Right ventricle myocardium superior (tissue), 1 donor: ENCODE data around the gene TSPAN16. TPM values are rescaled to one million over a fixed set of nuclear protein-coding genes. Genes with fewer than 3 reads are reported as not detected.

Source experiments
- ATAC-seq: fragments of 200-7000 bp; cut with Tn5 transposase; one replicate; pipeline ENCODE4 v1.9.1; 2020; ENCODE audit warnings: mild to moderate bottlenecking; ENCODE audit not compliant: poor library complexity
- DNase-seq: peaks from one replicate; pipeline ENCODE4 v3.0.0-alpha.2; 2020
- intact Hi-C: fragments of 100-400 bp; cut with DNase I; formaldehyde crosslinking; loops from one replicate; pipeline ENCODE4 v1.11.2; 2022
- long read RNA-seq: library from polyadenylated mRNA; unstranded; transcript quantifications from one replicate; pipeline ENCODE4 v2.0.0, GENCODE V29; 2021
- total RNA-seq: library from RNA; stranded (reverse); fragmentation: NEBNext Ultra II Directional; extraction: Animal tissue kit (Norgen Biotek cat#: 25700); gene quantifications from one replicate; pipeline ENCODE4 v1.2.1, GENCODE V29; 2021
- donor health status: DM: no; HTN: yes; CAD: no; lungs with severe emphysema.

TSPAN16 gene, protein sequence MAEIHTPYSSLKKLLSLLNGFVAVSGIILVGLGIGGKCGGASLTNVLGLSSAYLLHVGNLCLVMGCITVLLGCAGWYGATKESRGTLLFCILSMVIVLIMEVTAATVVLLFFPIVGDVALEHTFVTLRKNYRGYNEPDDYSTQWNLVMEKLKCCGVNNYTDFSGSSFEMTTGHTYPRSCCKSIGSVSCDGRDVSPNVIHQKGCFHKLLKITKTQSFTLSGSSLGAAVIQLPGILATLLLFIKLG
- total RNA-seq, result not detected
- long read RNA-seq, partial matches to known transcripts, result 0 of 1 reads
- long read RNA-seq, other reads (novel, unspliced or antisense), result 1 of 1 reads

DNA sequence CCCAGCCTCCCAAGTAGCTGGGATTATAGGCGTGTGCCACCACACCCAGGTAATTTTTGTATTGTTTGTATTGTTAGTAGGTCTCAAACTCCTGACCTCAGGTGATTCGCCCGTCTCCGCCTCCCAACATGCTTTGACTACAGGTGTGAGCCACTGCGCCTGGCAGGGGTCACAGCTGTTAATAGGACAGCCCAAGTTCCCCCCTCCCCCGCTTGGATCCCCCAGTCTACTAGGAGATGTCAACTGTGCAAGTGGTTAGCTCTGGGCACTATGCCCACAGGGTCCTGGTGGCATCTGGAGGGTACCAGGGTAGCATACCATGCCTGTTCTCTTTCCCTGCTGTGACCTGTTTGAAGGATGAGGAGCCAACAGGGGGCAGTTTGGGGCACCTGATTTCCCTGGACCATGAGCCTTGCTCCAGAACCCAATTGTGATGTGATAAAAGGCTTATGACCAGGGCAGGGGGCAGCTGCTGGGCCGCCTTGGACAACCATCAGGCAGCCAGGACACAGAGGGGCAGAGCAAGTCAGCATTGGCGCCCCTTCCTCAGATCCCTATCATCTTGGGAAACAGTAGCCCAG, at the start of gene TSPAN16:
Gene TSPAN16 (plus strand): TSS at position 496 of the 581 bp plus-strand sequence. CDS start 138 bp downstream, outside the sequence.
- intact Hi-C loops, result loop anchor here (10.0 kb wide), 2 partner anchors 89 to 289 kb away; partner anchors contain the start of gene EPOR
- DNase-seq (no peak), ATAC-seq (no peak)

DNA sequence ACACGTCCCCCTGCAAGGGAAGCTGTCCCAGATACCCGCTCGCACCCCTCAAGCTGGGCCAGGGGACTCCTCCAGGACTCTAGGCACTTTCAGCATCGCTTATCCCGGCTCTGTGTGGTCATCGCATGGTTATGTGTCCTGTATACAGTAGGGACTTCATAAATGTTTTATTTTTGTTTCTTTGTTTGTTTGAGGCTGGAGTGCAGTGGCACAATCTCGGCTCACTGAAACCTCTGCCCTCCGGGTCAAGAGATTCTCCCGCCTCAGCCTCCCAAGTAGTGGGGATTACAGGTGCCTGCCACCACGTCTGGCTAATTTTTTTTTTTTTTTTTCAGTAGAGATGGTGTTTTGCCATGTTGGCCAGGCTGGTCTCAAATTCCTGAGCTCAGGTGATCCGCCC, 49.0 kb upstream of the TSPAN16 start:
- no peak for ATAC-seq
- intact Hi-C loops, result loop anchor here (5.0 kb wide), 1 partner anchor 35 kb away; no protein-coding TSS in a partner anchor
- DNase-seq, result no peak

DNA sequence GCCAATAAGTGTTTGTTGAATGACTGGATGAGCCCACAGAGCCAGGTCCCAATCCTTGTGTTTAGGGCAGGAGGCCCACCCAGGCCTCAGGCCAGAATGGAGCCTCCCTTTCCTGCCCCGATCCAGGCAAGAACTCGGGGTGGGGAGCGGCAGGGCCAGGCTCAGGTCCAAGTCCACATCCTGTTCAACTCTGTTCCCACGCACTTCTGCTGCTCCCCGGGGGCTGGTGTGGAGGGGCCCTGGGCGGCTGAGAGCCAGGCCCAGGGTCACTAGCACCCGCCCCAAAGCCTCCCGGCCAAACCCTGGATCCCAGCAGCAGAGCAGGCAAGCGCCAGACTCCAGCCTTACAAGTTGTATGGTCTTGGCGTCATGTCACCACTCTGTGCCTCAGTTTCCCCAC, 48.6 kb upstream of the TSPAN16 start:
- peak; percentile 80 for ATAC-seq
- intact Hi-C loops, result loop anchor here (5.0 kb wide), 1 partner anchor 35 kb away; no protein-coding TSS in a partner anchor
- peak; percentile 90 for DNase-seq

DNA sequence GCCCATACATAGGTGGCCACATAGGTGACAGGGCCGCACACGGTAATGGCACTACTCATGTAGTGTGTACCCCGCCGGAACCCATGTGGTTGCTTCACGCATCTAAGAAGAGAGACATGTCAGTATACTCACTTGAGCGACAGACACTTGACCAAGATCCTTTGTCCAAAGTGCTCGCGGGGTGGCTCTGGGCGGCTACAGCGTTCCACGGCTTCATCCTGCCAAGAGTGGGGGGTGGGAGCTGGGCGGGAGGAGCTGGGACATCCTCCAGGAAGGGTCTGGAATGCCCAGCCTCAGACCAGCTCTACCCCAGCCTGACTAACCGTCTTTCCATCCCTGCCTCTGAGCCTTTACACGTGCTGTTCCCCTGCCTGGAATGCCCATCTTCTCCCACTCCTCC, 48.0 kb upstream of the TSPAN16 start:
- intact Hi-C loops, result loop anchor here (5.0 kb wide), 1 partner anchor 34 kb away; no protein-coding TSS in a partner anchor
- no peak for ATAC-seq
- no peak for DNase-seq

DNA sequence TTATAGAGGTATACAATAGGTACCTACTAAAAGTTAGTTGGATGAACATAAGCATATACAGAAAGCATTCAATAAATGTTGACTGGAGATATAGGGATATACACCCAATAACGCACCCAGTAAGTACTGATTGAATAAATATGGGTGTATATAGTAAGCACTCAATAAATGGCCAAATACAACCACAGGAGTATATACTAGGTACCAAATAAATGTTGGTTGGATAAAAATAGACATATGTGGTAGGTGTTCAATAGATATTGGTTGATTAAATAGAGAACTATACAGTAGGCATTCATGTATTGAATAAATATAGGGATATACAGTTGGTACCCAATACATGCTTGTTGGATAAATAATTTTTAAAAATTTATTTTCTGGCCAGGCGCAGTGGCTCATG, 47.1 kb upstream of the TSPAN16 start:
- intact Hi-C loops, result loop anchor here (5.0 kb wide), 1 partner anchor 33 kb away; no protein-coding TSS in a partner anchor
- DNase-seq, result no peak
- no peak for ATAC-seq

DNA sequence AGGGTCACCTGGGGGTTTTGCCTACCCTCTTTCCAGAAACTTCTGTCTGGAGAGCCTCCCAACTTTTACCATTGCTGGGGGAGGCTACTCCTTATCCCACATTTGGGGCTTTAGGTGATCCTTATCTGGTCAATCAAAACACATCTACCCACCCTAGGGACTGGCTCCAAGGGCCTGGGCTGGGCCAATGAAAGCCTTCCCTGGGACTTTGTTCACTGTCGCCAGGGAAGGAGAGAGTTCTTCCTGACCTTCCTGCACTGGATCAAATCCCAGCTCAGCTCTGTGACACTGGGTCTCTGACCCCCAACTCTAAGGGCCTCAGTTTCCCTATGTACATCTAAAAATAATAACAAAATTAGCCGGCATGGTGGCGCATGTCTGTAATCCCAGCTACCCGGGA, 44.7 kb upstream of the TSPAN16 start:
- intact Hi-C loops, result no loop called here
- DNase-seq (no peak), ATAC-seq (no peak)

DNA sequence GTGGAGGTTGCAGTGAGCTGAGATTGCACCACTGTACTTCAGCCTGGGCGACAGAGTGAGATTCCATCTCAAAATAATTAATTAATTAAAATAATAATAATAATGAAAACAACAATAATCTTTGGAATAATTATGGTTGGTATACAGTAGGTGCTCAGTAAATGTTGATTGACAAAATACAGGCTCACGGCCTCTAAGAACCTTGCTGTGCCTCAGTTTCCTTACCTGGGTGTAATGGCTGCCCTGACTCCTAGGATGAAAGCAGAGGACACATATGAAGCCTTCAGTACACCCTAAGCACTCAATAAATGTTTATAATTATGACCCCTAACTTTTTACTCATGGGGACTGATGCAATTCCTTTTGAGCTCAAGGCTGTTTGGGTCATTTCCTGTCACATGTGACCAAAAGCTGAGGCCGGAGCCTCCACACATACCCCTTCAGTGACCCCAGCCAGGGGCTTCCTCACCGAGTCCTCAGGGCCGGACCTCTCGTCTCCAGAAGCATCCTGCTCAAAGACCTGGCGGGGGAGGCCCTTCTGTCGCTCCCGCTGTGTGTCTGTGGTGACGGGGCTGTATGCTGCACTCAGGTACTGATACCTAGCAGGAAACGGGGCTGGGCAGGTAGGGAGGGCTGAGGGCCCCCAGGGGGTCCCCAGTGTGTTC, 44.2 kb upstream of the TSPAN16 start:
- intact Hi-C loops, result no loop called here

DNA sequence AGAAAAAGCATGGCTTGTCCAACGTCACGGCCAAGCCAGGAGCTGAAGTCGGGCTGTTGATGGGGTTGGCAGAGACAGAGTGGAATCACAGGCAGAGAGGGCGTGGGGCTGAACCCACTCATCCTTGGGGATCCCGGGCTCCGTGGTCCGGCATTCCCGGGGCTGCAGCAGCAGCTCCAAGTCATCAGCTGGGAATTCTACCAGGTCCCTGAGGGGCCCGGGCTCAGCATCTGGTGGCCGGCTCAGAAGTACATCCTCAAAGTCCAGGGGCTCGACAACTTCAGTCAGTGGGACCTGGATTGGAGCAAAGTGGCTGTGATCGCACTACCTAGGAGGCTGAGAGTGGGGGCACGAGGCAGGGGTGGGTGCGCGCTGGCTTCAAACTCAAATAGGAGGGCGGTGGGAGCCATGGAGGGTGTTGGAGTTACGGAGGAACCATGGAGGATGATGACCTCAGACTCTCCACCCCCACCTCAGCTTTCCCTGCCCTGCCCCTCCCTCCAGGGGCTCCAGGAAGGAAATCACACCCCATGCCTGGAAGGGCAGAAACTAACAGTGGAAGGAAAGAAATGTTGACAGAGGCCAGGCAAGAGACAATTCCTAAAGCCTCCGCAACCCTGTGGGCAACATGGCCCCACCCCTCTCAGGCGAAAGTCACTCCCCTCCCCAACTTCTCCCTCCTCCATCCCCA, 43.1 kb upstream of the TSPAN16 start:
- DNase-seq, result no peak
- ATAC-seq, result no peak

More for the DNA sequence above, 44.2 kb upstream of the TSPAN16 start:
- DNase-seq (no peak), ATAC-seq (no peak)

DNA sequence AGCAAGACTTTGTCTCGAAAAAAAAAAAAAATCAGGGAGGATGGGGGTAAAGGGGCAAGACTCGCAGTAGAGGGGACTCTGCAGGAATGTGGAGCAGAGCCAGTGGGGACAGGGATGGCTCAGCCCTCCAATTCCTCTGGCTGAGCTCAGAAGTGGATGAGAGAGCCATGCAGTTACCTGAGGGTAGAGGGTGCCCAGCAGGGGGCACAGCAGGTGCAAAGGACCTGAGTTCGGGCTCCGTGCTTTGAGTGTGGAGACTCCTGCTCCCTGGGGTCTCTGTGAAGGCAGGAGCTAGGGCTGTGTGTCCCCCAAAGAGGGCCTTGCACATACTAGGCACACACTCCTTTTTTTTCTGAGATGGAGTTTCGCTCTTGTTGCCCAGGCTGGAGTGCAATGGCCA, 41.3 kb upstream of the TSPAN16 start:
- DNase-seq, result no peak
- intact Hi-C loops, result no loop called here

More for the DNA sequence above, 43.1 kb upstream of the TSPAN16 start:
- intact Hi-C loops, result no loop called here

DNA sequence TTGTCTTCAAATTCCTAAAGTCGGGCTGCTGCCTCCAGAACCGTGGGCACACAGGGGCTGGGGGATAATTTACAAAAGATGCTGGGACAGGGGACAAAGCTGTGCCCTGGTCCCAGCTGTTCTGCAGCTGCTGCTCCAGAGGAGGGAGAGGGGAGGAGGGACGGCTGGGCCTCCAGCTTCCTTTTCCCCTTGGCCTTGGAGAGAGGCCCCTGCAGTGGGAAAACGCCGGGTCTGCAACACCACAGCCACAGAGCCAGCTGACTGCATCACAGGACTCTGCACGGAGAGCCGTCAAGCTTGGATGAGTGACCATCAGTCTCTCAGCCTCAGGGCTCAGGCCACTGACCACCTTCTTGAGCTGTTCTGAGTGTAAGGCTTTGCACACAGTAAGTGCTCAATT, 39.8 kb upstream of the TSPAN16 start:
- intact Hi-C loops, result no loop called here
- DNase-seq, result peak; percentile 73
- peak; percentile 76 for ATAC-seq

More for the DNA sequence above, 41.3 kb upstream of the TSPAN16 start:
- no peak for ATAC-seq

DNA sequence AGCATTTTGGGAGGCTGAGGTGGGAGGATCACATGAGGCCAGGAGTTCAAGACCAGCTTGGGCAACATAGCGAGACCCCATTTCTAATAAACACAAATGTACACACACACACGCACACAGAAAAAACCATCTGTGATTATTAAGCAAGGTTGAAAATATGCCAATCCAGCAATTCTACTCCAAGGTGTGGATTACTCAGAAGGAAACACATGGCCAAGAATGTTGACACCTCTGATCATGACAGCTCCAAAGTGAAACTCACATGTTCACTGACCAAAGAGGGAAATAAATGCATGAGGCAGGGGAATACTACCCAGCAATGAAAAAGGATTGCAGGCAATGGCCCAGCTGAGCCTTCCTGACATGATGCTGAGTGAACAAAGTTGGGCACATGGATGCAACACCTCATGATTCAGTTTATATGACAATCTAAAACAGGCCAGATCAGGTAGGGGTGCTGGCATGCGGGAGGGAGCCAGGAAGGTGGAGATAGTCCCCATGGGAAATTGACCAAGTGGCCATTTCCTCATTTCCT, 38.0 kb upstream of the TSPAN16 start:
- no peak for ATAC-seq
- DNase-seq, result no peak
- intact Hi-C loops, result no loop called here

DNA sequence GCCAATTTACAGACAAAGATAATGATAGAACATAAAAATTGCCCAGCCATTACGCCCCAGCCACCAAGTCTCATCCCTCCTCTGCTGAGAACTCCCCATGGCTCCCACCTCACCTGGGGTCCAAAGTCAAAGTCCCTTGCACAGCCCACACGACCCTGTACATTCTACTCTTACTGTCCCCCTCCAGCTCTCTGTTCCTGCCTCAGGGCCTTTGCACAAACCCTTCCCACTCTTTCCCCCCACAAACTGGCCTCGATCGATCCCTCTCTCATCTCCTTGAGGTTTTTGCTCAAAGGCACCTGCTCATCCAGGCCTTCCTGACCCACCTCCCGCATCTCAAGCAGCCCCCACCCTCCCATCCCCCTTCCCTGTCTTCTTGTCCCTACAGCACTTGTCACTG, 35.0 kb upstream of the TSPAN16 start:
- no peak for ATAC-seq
- DNase-seq, result no peak
- intact Hi-C loops, result no loop called here

DNA sequence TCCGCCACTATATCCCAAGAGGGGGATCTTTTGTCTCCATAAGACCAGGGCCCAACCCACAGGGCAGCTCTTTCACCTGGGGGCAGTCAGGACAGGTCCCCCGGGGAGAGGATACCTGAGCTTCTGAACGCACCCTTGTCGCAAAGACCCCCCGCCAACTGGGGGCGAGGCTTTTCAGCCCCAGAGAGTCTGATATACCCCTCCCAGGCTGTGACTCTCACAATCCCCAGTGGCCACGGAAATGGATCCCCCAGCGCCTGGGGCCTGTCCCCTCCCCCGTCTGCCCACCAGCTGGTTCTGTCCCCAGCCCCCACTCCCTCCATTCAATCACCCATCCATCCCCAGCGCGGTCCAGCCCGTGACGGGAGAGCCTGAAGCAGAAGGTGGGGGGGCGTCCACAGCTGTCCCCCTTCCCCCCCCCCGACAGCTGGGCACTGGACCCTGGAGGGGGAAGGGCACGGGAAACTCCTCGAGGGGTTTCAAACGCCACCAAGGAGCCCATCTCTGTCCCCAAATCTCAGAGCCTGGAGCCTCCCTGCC, 34.5 kb upstream of the TSPAN16 start:
- no peak for DNase-seq
- intact Hi-C loops, result no loop called here
- ATAC-seq, result peak; percentile 11

DNA sequence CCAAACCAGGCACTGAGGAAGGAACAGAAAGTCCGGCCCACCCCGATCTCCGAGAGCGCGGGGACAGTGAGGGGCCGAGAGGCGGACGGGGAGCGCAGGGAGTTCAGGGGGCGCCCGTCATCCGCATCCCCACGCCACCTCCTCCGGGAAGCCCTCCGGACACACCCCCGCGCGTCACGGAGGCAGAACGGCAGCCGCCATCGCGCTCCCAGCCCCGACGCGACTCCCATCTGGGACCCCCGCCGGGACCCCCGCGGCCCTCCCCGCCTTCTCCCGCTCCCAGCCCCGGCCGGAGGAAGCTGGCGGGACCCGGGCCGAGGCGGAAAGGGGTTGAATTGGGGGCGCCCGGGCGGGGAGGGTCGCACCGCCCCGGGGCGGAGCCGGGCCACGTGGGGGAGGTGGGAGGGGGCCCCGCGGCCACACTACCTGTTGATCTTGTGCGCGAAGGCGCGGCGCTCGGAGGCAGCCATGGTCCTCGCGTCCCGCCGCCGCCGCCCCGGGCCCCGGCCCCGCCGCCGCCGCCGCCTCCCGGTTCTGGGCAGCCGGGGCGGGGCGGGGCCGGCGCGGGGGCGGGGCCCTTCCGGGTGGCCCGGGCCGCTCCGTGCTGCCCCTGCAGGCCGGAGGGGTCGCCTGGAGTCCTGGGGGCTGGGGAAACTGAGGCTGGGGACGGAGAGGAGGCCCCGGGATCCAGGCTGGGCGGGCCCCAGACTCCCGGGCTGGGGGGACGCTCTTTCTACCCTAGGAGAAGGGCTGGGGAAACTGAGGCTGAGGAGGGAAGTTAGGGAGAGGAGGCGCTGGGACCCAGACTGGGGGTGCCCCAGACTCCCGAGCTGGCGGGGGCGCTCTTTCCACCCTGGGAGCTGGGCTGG, 33.8 kb upstream of the TSPAN16 start, which contains the start of gene DOCK6:
Gene DOCK6 (minus strand): TSS at position 554 of the 869 bp plus-strand sequence. CDS start 84 bp downstream, at position 470.
- peak; percentile 75 for ATAC-seq
- intact Hi-C loops, result no loop called here

DNA sequence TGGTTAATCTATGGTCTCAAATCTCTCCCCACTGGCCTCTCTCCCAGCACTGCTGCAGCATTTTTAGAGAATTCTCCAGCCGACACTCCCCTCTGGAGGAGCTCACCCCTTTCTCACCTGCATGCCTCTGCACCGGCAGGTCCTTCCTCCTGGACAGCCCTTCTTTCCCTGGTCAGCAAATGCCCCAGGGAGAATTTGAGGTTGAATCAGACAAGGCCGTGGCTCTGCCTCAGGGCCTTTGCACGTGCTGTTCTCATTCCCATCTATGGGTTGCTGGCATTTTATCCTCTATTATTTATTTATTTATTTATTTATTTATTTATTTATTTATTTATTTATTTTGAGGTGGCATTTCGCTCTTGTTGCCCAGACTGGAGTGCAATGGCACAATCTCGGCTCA, 32.2 kb upstream of the TSPAN16 start:
- intact Hi-C loops, result no loop called here
- DNase-seq (no peak), ATAC-seq (no peak)

More for the DNA sequence above, 33.8 kb upstream of the TSPAN16 start, which contains the start of gene DOCK6:
- DNase-seq, result peak; percentile 65

DNA sequence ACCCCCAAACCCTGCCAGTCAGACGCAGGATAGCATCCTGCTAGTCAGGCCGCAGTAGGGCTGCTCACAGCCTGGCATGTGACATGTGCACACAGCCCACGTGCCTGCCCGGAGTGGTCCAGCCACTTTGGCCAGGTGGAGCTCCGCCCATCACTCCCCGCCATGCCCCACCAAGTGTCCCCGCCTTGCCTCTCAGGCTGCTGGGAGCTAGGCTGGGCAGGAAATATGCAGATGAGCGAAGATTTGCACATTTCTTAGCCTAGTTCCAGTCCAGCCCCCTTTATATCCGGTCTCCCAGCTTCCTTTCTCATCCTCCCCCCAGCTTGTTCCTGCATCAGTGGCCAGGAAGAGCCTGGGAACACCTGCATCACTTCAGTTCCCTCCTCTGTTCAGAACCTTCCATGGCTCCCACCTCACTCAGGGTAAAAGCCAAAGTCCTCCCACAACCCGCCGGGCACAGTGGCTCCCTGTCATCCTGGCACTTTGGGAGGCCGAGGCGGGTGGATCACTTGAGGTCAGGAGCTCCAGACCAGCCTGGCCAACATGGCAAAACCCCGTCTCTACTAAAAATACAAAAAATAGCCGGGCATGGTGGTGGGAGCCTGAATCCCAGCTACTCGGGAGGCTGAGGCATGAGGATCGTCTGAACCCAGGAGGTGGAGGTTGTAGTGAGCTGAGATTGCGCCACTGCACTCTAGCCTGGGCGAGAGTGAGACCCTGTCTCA, 31.3 kb upstream of the TSPAN16 start:
- ATAC-seq (peak; percentile 33), DNase-seq (peak; percentile 68)
- intact Hi-C loops, result no loop called here
